Ascending aorta (tissue), 2 donors: ENCODE results near the gene MICOS13. TPM values are rescaled to one million over a fixed set of nuclear protein-coding genes. Genes with fewer than 3 reads are reported as not detected.

Experiments
- DNase-seq, 2 donors: peaks; one replicate each; pipeline ENCODE4 v3.0.0-alpha.2; 2019; ENCODE audit warnings: low spot score in 2 of 2
- H3K27ac ChIP-seq, 2 donors: fragments of 200-600 bp; sonication (generic); one replicate each; pipeline ENCODE4 v1.5.1; 2016 to 2017; ENCODE audit warnings: mild to moderate bottlenecking in 1 of 2
- H3K27me3 ChIP-seq: fragments of 200-600 bp; sonication (generic); one replicate; pipeline ENCODE4 v1.5.1; 2017
- H3K36me3 ChIP-seq, 2 donors: fragments of 200-600 bp; sonication (generic); one replicate each; pipeline ENCODE4 v1.5.1; 2016
- H3K4me1 ChIP-seq, 2 donors: fragments of 200-600 bp; sonication (generic); one replicate each; pipeline ENCODE4 v1.5.1; 2016 to 2017; ENCODE audit warnings: mild to moderate bottlenecking in 1 of 2
- H3K4me3 ChIP-seq, 2 donors: fragments of 200-600 bp; sonication (generic); one replicate each; pipeline ENCODE4 v1.5.1; 2016 to 2017; ENCODE audit warnings: mild to moderate bottlenecking in 1 of 2
- H3K9me3 ChIP-seq, 2 donors: fragments of 200-600 bp; sonication (generic); one replicate each; pipeline ENCODE4 v1.5.1; 2016
- intact Hi-C: fragments of 100-400 bp; cut with DNase I; formaldehyde crosslinking; loops from one replicate; pipeline ENCODE4 v1.15.1; 2023
- total RNA-seq: library from RNA; depleted of rRNA; stranded (reverse); fragments of >200 nt; gene quantifications from one replicate; pipeline ENCODE4 v1.1.0, GENCODE V29; 2016
- TF ChIP-seq, protein P1 (sequence below), 3 experiments: fragments of 200-600 bp in 2 of 3; fragments of 450-650 bp in 1 of 3; sonication (generic) in 2 of 3; IDR thresholded peaks; one replicate each; pipeline ENCODE4 v1.5.1; 2016 to 2019; ENCODE audit warnings: antibody characterized with exemption in 3 of 3, mild to moderate bottlenecking in 1 of 3, moderate library complexity in 1 of 3

MICOS13 gene
- total RNA-seq, 1 donor from 2014 or later: 75.6 TPM

DNA sequence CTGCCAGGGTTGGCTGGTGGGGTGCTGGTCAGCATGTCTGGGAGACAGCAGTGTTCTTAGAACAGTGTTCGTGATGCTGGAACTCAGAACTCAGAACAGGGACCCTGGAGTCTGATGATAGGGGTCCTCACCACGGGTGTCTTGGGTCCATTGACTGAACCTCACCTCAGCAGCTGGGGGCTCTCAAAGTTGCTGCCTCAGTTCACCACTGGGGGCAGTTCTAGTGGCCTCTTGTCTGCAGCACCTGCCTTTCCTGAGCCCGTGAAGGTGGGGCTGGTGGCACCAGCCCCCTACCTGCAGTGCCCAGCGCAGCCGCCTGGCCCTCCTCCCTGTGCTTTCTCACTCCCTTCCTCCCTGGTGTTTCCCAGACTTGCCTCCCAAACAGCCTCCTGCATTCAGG, 29.0 kb downstream of the MICOS13 start:
- no peaks in the 10 kb centered on the region for H3K9me3 ChIP-seq
- no peak for DNase-seq
- no peak overlapping the region for H3K27ac ChIP-seq
- H3K4me1 ChIP-seq: no peaks in the 10 kb centered on the region
- intact Hi-C loops: no loop called here
- TF ChIP-seq, protein P1, sequence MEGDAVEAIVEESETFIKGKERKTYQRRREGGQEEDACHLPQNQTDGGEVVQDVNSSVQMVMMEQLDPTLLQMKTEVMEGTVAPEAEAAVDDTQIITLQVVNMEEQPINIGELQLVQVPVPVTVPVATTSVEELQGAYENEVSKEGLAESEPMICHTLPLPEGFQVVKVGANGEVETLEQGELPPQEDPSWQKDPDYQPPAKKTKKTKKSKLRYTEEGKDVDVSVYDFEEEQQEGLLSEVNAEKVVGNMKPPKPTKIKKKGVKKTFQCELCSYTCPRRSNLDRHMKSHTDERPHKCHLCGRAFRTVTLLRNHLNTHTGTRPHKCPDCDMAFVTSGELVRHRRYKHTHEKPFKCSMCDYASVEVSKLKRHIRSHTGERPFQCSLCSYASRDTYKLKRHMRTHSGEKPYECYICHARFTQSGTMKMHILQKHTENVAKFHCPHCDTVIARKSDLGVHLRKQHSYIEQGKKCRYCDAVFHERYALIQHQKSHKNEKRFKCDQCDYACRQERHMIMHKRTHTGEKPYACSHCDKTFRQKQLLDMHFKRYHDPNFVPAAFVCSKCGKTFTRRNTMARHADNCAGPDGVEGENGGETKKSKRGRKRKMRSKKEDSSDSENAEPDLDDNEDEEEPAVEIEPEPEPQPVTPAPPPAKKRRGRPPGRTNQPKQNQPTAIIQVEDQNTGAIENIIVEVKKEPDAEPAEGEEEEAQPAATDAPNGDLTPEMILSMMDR (IDR thresholded peaks at IDR 0.05): no peak
- no peaks in the 10 kb centered on the region for H3K27me3 ChIP-seq
- peaks cover 82 to 88% of the 10 kb centered on the region in 2 donors for H3K36me3 ChIP-seq
- no peak overlapping the region for H3K4me3 ChIP-seq

DNA sequence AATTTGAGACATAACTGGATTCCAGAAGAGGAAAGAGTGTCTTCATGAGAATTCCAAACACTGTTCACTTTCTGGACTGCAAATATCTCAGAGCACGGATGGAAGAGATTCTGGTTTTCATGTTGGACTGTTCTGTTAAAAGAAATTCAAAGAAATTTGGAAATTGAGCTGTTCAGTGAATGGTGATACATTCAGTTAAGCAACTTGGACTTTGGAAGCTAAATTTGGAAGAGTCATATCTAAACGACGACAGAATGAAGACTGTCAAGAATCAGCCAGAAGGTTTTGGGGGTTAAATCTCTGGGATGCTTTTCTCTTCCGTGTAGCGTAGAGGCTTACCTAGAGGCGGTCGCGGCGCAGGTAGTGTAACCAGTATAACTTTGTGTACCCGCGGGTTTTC, 31.9 kb downstream of the MICOS13 start:
- Histone ChIP-seq H3K4me3 (no peak overlapping the region), H3K27ac (no peak overlapping the region), H3K9me3 (no peaks in the 10 kb centered on the region), H3K27me3 (no peaks in the 10 kb centered on the region), H3K36me3 (peaks cover 77 to 91% of the 10 kb centered on the region in 2 donors), H3K4me1 (no peaks in the 10 kb centered on the region)
- intact Hi-C loops: no loop called here
- TF ChIP-seq, protein P1 (IDR thresholded peaks at IDR 0.05): no peak
- DNase-seq: no peak

DNA sequence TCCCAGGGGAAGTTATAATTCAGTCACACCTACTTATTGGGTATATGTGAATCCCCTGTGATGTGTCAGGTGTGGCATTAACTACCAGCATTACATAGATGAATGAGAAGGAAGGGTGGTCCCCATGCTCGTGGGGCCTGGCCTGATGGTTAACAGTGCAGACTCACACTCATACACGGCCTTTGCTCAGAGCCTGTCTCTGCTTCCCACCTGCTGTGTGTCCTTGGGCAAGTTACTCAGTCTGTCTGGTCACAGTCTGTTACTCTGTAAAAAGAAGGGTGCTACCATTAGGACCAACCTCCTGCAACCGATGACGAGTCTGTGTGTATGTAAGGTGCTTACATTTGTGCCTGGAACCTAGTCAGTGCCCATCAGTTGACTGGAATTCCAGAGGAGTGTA, 33.6 kb downstream of the MICOS13 start:
- TF ChIP-seq, protein P1 (IDR thresholded peaks at IDR 0.05): no peak
- Histone ChIP-seq H3K27me3 (no peaks in the 10 kb centered on the region), H3K27ac (no peak overlapping the region), H3K4me1 (no peaks in the 10 kb centered on the region), H3K36me3 (peaks cover 75 to 89% of the 10 kb centered on the region in 2 donors), H3K4me3 (no peak overlapping the region), H3K9me3 (no peaks in the 10 kb centered on the region)
- intact Hi-C loops: no loop called here
- no peak for DNase-seq

DNA sequence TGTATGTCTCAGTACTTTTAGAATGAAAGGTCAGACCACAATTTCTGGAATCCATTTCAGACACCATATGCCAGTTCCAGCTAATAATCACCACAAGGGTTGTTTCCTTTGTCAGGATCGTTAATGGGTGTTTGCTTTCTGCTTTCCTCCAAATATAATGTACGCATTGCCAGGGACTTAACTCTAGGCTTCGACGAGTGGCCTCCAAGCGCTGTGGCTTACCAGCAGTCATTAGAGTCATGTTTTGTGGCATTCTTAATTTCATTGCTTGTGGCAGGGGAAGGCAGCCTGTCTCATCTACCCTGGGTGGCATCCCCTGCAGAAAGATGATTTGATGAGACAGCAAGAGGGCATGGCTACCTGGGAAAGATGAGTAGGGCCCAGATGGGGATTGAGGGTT, 34.9 kb downstream of the MICOS13 start:
- Histone ChIP-seq H3K27me3 (no peaks in the 10 kb centered on the region), H3K4me3 (no peak overlapping the region), H3K9me3 (no peaks in the 10 kb centered on the region), H3K36me3 (peaks cover 65 to 80% of the 10 kb centered on the region in 2 donors), H3K4me1 (no peaks in the 10 kb centered on the region), H3K27ac (no peak overlapping the region)
- intact Hi-C loops: no loop called here
- TF ChIP-seq, protein P1 (IDR thresholded peaks at IDR 0.05): no peak
- DNase-seq: no peak

DNA sequence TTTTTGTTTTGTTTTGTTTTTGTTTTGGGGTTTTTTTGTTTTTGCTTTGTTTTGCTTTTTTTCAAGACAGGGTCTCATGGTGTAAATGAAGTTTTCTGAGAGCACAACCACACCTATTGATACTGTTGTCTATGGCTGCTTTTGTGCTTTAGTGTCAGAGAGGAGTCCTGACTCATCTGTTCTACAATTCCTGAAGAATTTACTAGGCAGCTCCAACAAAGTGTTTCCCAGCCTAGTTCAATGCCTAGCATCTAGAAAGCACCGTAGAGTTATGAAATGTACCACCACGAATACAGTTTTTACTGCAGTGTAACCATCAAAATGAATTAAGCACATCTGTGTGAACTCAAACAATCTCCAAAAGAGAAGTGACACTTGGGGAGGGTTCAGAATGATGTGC, 36.3 kb downstream of the MICOS13 start:
- Histone ChIP-seq H3K4me3 (no peak overlapping the region), H3K9me3 (no peaks in the 10 kb centered on the region), H3K36me3 (peaks cover 57 to 72% of the 10 kb centered on the region in 2 donors), H3K4me1 (no peaks in the 10 kb centered on the region), H3K27me3 (no peaks in the 10 kb centered on the region), H3K27ac (no peak overlapping the region)
- DNase-seq: no peak
- TF ChIP-seq, protein P1 (IDR thresholded peaks at IDR 0.05): no peak
- intact Hi-C loops: no loop called here

DNA sequence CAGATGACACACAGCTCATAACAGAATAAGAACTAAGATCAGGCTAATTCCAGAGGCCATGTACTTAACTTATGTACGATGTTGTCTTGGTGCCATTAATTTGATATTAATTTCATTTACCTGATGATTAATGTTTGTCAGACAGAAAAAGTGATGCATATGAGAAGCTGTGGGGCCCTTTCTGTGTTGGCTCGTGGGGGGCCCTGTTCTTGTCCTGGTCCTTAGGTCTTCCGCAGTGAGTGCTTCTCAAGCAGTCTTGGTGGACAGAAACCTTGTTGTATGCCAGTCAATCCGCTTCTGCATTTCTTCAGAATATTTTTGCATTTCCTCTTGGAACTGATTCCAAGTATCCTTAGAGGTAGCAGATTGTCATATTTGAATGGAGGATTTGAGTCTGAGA, 37.3 kb downstream of the MICOS13 start:
- DNase-seq: no peak
- no peak overlapping the region for H3K4me3 ChIP-seq
- H3K27me3 ChIP-seq: no peaks in the 10 kb centered on the region
- intact Hi-C loops: no loop called here
- H3K4me1 ChIP-seq: no peaks in the 10 kb centered on the region
- peaks cover 52 to 66% of the 10 kb centered on the region in 2 donors for H3K36me3 ChIP-seq
- no peak overlapping the region for H3K27ac ChIP-seq
- TF ChIP-seq, protein P1 (IDR thresholded peaks at IDR 0.05): no peak
- no peaks in the 10 kb centered on the region for H3K9me3 ChIP-seq
